GM12872 (cell line): ENCODE results near the gene GNAI3.

ENCODE experiments used
- TF ChIP-seq, protein P1 (sequence below): IDR thresholded peaks from 3 replicates; pipeline ENCODE4 v1.5.1; 2011; ENCODE audit warnings: low read depth, mild to moderate bottlenecking, low read length, moderate library complexity; ENCODE audit not compliant: insufficient read depth

GNAI3 gene

DNA sequence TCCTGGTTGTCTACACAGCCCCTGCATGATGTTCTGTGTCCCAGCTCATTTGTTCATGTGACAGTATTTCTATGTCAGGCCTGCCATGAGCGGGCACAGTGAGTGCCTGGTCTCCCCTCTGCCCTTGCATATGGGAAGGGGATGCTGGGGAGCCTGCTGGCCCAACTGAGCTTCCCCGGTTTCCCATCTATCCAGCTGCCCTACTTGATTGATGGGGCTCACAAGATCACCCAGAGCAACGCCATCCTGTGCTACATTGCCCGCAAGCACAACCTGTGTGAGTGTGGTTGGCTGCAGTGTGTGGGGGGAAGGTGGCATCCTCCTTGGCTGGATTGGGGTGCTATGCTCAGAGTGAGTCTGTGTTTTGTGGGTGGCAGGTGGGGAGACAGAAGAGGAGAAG lies 109.0 kb downstream of the GNAI3 start:
- TF ChIP-seq, protein P1, sequence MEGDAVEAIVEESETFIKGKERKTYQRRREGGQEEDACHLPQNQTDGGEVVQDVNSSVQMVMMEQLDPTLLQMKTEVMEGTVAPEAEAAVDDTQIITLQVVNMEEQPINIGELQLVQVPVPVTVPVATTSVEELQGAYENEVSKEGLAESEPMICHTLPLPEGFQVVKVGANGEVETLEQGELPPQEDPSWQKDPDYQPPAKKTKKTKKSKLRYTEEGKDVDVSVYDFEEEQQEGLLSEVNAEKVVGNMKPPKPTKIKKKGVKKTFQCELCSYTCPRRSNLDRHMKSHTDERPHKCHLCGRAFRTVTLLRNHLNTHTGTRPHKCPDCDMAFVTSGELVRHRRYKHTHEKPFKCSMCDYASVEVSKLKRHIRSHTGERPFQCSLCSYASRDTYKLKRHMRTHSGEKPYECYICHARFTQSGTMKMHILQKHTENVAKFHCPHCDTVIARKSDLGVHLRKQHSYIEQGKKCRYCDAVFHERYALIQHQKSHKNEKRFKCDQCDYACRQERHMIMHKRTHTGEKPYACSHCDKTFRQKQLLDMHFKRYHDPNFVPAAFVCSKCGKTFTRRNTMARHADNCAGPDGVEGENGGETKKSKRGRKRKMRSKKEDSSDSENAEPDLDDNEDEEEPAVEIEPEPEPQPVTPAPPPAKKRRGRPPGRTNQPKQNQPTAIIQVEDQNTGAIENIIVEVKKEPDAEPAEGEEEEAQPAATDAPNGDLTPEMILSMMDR = no peak

DNA sequence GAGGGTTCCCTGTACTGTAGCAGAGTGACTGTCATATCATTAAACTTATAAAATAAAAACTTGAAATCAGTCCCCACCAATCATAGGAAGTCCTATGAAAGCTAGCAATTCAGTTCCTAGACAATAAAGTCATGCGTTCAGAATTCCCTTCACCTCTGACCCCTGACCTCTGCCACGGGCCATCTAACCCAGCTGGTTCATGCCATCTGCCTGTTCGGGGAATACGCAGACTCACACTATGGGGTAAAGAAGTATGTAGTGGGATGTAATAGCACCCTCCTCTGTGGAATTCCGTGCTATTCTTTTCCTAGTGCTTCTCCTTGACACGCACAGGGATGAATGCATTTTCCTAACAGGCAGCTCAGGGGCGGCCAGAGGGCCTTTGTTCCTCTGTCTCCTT lies 109.6 kb downstream of the GNAI3 start:
- TF ChIP-seq, protein P1 = no peak

DNA sequence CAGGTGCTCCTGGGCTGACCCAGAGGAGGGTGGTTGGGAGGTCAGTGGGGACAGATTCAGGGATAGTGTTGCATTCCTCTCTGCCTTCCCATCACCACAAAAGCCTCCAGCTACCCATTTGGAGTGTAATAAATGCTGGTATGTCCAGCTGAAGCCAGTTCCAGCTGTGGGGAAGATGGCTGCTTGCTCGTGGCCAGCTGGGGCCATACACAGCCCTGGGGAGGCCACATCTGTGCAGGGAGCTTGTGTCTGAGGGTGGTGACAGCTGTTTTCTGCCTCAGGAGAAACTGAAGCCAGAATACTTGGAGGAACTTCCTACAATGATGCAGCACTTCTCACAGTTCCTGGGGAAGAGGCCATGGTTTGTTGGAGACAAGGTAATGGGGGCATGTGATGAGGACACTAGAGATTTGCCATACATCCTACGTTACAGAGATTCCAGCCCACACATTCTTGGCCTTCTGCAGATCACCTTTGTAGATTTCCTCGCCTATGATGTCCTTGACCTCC lies 110.2 kb downstream of the GNAI3 start:
- TF ChIP-seq, protein P1 = no peak

DNA sequence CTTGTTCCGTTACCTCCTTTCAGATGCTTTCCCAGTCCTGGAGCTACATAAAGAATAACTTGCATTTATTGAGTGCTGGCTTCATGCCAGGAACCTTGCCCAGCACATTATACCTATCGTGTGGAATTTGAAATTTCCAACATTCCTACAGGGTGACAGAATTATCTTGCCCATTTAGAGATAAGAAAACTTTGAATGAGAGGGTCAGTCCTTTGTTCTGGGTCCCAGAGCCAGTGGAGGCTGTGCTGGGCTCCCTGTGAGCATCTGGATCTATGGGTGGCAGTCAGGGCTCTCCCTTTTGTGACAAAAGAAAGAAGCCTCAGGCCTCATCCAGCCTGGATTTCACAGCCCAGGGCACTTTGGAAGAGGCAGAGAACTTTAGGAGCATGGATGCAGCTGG lies 110.7 kb downstream of the GNAI3 start:
- TF ChIP-seq, protein P1 = no peak

DNA sequence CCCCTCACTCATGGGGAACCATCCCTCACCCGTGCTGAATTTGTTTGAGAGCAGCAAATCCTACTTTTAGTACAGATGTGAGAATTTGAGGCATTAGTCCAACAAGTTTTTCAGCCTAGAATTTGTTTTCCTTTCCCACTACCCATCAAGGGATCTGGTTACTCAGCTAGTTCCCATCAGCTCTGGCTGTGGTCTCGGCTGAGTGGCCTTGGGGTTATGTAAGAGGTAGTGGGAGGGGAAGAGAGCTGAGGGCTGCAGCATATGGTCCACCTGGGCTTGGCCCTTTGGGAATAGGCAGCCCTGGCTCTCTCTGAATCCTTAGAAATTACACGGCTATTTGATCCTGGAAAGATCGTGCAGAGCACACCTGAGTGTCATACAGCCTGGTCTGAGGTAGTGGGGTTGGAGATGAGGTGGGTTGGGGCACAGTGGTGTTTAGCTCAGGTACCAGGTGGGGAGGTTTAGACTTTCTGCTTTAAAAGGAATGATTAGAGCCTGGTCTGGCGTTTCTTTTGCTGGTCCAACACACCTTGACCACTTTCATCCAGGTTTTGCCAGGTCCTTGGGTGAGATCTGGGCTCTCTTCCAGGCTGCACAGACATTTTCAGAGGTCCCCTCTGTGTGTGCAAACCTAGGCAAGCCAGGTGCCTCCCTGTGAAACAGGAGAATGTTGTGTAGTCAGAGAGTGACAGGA lies 111.7 kb downstream of the GNAI3 start:
- TF ChIP-seq, protein P1 = no peak

DNA sequence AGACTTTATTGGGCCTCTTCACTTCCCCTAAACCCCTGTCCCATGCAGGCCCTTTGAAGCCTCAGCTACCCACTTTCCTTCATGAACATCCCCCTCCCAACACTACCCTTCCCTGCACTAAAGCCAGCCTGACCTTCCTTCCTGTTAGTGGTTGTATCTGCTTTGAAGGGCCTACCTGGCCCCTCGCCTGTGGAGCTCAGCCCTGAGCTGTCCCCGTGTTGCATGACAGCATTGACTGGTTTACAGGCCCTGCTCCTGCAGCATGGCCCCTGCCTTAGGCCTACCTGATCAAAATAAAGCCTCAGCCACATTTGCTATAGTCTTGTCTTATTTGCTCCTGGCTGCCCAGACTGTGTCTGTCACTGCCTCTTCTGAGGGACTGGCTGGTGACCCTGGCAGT lies 113.0 kb downstream of the GNAI3 start:
- TF ChIP-seq, protein P1 = no peak

DNA sequence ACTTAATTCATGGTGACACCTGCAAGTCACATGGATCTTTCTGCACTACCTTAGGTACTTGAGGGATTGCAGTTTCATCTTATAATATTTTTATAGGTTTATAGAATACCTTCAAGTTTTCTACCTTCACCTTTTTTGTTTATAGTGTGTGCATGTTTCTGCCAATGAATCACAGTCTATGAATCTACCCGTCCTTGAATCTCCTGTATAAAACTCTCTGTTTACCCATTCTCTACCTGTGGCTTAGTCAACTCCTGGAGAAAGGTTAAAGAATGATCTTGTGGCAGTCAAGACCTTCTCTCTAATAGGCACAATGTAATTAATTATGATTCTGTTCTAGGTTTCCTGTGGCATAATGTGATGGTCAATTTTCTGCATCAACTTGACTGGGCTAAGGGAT lies 116.3 kb downstream of the GNAI3 start:
- TF ChIP-seq, protein P1 = no peak
